Gastrocnemius medialis (tissue), 4 donors: ENCODE data around the gene MESP2. TPM values are rescaled to one million over a fixed set of nuclear protein-coding genes. Genes with fewer than 3 reads are reported as not detected.

Source experiments
- ATAC-seq, 2 donors: fragments of 150-250 bp; one replicate each; pipeline ENCODE4 v1.9.1; 2016
- DNase-seq, 2 donors: peaks; one replicate each; pipeline ENCODE4 v3.0.0-alpha.2; 2019
- H3K27ac ChIP-seq, 4 donors: fragments of 200-600 bp; sonication (generic); 1 replicate in 1 of 4; 2 replicates in 3 of 4; pipeline ENCODE4 v1.5.1; 2016 to 2018; ENCODE audit warnings: mild to moderate bottlenecking in 2 of 4, moderate library complexity in 1 of 4
- H3K27me3 ChIP-seq, 3 donors: fragments of 200-600 bp; sonication (generic) in 2 of 3; 1 replicate in 1 of 3; 2 replicates in 2 of 3; pipeline versions ENCODE4 v1.5.1 to v1.6.0; 2016 to 2019; ENCODE audit warnings: mild to moderate bottlenecking in 1 of 3, moderate library complexity in 1 of 3
- H3K36me3 ChIP-seq, 2 donors: fragments of 200-600 bp; sonication (generic) in 1 of 2; one replicate each; pipeline ENCODE4 v1.5.1; 2017 to 2018
- H3K4me1 ChIP-seq, 2 donors: fragments of 200-600 bp; sonication (generic) in 1 of 2; one replicate each; pipeline ENCODE4 v1.5.1; 2016 to 2017; ENCODE audit warnings: mild to moderate bottlenecking in 2 of 2
- H3K4me3 ChIP-seq, 4 donors: fragments of 200-600 bp; sonication (generic) in 3 of 4; 1 replicate in 1 of 4; 2 replicates in 3 of 4; pipeline ENCODE4 v1.5.1; 2016 to 2019; ENCODE audit warnings: mild to moderate bottlenecking in 2 of 4
- H3K9me3 ChIP-seq, 3 donors: fragments of 200-600 bp; sonication (generic) in 2 of 3; 1 replicate in 1 of 3; 2 replicates in 2 of 3; pipeline ENCODE4 v1.5.1; 2016 to 2019
- POLR2A ChIP-seq, 2 donors: fragments of 450-650 bp; IDR thresholded peaks; one replicate each; pipeline ENCODE4 v1.6.1; 2017; ENCODE audit warnings: antibody characterized with exemption in 2 of 2, mild to moderate bottlenecking in 2 of 2, moderate library complexity in 2 of 2
- in situ Hi-C, 4 donors: fragments of 200-750 bp; cut with MboI; loops; one replicate each; pipeline versions ENCODE4 v1.15.0 to v1.8.0; 2017; ENCODE audit warnings: low sequenced_read_pairs in 4 of 4
- intact Hi-C: fragments of 100-400 bp; cut with DNase I; formaldehyde crosslinking; loops from one replicate; pipeline ENCODE4 v1.15.1; 2023; ENCODE audit warnings: low total_unique reads
- total RNA-seq, 4 donors: library from RNA; depleted of rRNA; stranded (reverse); fragments of >200 nt; gene quantifications; one replicate each; pipeline versions ENCODE4 v1.1.0 to v1.2.3, GENCODE V29; 2016
- TF ChIP-seq, protein P1 (sequence below), 5 experiments: fragments of 450-650 bp in 3 of 5; fragments of 200-600 bp in 2 of 5; sonication (generic) in 2 of 5; IDR thresholded peaks in 4 of 5; conservative IDR thresholded peaks in 1 of 5; 1 replicate in 4 of 5; 2 replicates in 1 of 5; pipeline ENCODE4 v1.5.1; 2016 to 2019; ENCODE audit warnings: antibody characterized with exemption in 5 of 5, mild to moderate bottlenecking in 3 of 5, moderate library complexity in 3 of 5

Gene MESP2
- total RNA-seq, 4 donors from 2014 or later, result not detected

DNA sequence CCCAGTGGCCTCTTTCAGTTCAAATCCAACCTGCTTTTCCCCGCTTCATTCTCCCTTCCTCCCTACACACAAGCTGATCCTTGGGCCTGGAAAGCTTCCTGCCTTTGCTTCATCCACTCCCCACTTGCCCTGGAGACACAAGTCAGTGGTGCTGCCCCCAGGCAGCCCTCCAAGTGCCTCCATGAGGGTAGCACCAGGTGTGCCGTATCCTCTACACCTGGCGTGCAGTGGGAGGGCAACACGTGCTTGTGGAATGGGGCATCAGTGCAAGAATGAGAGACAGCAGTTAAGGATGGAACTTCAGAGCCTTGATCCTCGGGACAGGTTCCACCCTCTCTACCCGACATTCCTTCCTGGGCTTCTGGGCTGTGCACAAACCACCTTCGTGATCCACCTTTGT, 34.7 kb downstream of the MESP2 start:
- no peak for DNase-seq
- H3K36me3 ChIP-seq, result no peaks in the 10 kb centered on the region
- no peak overlapping the region for H3K27ac ChIP-seq
- H3K4me1 ChIP-seq, result no peaks in the 10 kb centered on the region
- no peak overlapping the region for H3K4me3 ChIP-seq
- TF ChIP-seq POLR2A (IDR thresholded peaks at IDR 0.05), result no peak
- TF ChIP-seq, protein P1, sequence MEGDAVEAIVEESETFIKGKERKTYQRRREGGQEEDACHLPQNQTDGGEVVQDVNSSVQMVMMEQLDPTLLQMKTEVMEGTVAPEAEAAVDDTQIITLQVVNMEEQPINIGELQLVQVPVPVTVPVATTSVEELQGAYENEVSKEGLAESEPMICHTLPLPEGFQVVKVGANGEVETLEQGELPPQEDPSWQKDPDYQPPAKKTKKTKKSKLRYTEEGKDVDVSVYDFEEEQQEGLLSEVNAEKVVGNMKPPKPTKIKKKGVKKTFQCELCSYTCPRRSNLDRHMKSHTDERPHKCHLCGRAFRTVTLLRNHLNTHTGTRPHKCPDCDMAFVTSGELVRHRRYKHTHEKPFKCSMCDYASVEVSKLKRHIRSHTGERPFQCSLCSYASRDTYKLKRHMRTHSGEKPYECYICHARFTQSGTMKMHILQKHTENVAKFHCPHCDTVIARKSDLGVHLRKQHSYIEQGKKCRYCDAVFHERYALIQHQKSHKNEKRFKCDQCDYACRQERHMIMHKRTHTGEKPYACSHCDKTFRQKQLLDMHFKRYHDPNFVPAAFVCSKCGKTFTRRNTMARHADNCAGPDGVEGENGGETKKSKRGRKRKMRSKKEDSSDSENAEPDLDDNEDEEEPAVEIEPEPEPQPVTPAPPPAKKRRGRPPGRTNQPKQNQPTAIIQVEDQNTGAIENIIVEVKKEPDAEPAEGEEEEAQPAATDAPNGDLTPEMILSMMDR (IDR thresholded peaks at IDR 0.05 in 4 of 5, conservative IDR thresholded peaks at IDR 0.05 in 1 of 5), result no peak
- no peak for ATAC-seq
- in situ Hi-C loops, result no loop called here
- H3K27me3 ChIP-seq, result peaks cover 20 to 26% (median 24%) of the 10 kb centered on the region in 3 donors
- H3K9me3 ChIP-seq, result peaks cover 0 to 3% (median 0%) of the 10 kb centered on the region in 3 donors
- intact Hi-C loops, result no loop called here

DNA sequence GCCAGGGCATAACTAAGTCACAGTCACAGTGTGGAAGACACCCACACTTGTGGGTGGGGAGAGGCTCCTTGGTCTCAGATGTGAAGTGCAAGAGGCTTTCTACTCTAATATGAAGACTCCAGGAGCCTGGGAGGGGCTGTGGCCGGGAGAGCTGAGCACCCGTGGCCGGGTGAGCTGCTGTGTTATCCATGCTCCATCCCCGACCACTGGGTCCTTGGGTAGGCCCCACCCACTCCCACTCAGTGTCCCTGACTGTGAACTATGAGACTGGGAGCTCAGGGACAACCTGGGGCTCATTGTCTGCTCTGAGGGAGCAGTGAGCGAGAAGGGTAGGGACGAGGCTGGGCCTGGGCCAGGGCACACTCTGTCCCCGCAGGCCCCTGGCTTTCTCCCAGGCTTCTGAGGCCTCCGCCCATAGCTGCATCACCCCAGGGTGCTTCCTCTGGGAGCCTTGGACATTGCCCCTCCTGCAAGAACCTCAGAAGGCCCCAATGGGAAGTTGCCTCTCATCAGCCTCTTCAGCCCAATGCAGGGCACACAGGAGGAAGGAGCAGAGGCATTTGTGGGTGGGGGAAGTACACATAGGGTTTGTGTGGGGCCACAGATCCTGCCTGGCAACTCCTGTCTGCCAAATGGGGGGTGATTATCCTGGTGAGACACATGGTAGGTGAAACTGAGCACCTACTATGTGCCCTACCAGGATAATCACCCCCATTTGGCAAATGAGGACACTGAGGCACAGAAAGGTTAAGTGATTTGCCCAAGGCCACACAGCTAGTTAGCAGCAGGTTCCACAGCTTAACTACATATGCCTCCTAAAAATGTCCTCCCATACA, 36.1 kb downstream of the MESP2 start:
- H3K4me3 ChIP-seq, result no peak overlapping the region
- TF ChIP-seq, protein P1 (IDR thresholded peaks at IDR 0.05 in 4 of 5, conservative IDR thresholded peaks at IDR 0.05 in 1 of 5), result no peak
- no peak for TF ChIP-seq POLR2A (IDR thresholded peaks at IDR 0.05)
- ATAC-seq (peak; percentile 52 to 60), DNase-seq (peak; percentile 62 to 70)
- H3K27ac ChIP-seq, result peak overlapping the region in 2 of 4 donors; percentile 29 to 35
- no peaks in the 10 kb centered on the region for H3K4me1 ChIP-seq
- no peaks in the 10 kb centered on the region for H3K36me3 ChIP-seq
- H3K9me3 ChIP-seq, result peaks cover 0 to 4% (median 0%) of the 10 kb centered on the region in 3 donors
- peaks cover 32 to 37% (median 36%) of the 10 kb centered on the region in 3 donors for H3K27me3 ChIP-seq
- in situ Hi-C loops (no loop called here), intact Hi-C loops (no loop called here)

DNA sequence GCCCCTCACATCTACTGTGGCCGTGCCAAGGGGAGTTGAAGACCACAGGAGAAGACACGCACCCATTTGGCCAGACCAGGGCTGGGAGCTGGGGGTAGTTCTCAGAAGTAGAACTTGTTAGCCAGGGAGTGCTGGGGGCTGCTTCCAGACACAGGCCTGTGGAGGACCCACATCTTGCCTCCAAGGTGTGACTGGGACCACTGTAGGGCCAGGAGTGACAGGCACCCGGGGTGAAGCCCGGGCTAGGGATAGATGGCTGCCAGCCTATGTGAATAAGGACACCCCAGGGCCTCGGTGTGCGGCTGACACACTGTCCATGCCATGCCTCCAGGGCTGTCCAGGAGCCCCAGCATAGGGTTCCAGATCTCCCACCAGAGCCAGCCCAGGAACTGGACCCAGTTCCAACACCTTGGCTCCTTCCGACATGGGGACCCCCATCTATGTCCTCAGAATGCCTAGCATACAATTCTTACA, 36.8 kb downstream of the MESP2 start:
- DNase-seq (no peak), ATAC-seq (no peak)
- intact Hi-C loops, result no loop called here
- Histone ChIP-seq H3K4me3 (no peak overlapping the region), H3K4me1 (no peaks in the 10 kb centered on the region), H3K27me3 (peaks cover 32 to 42% (median 41%) of the 10 kb centered on the region in 3 donors), H3K27ac (peak overlapping the region in 2 of 4 donors; percentile 23 to 27), H3K9me3 (peaks cover 0 to 4% (median 0%) of the 10 kb centered on the region in 3 donors), H3K36me3 (no peaks in the 10 kb centered on the region)
- in situ Hi-C loops, result no loop called here
- TF ChIP-seq, protein P1 (IDR thresholded peaks at IDR 0.05 in 4 of 5, conservative IDR thresholded peaks at IDR 0.05 in 1 of 5), result no peak
- no peak for TF ChIP-seq POLR2A (IDR thresholded peaks at IDR 0.05)

GRCh38 chr15:89813381-89814111, 37.4 kb downstream of the MESP2 start:
- peaks cover 0 to 4% (median 0%) of the 10 kb centered on the region in 3 donors for H3K9me3 ChIP-seq
- intact Hi-C loops, result no loop called here
- peaks cover 37 to 45% (median 42%) of the 10 kb centered on the region in 3 donors for H3K27me3 ChIP-seq
- ATAC-seq (no peak), DNase-seq (no peak)
- TF ChIP-seq POLR2A (IDR thresholded peaks at IDR 0.05), result no peak
- TF ChIP-seq, protein P1 (IDR thresholded peaks at IDR 0.05 in 4 of 5, conservative IDR thresholded peaks at IDR 0.05 in 1 of 5), result no peak
- in situ Hi-C loops, result no loop called here
- H3K36me3 ChIP-seq, result no peaks in the 10 kb centered on the region
- H3K4me3 ChIP-seq, result peak overlapping the region; percentile 41 to 53 (median 48)
- H3K27ac ChIP-seq, result peak overlapping the region in 1 of 4 donors; percentile 45
- H3K4me1 ChIP-seq, result no peaks in the 10 kb centered on the region
